ENCODE measurements around the gene TTC21A. TPM values are rescaled to one million over a fixed set of nuclear protein-coding genes. Genes with fewer than 3 reads are reported as not detected.

TTC21A gene
- total RNA-seq, 1 donor from 2014 or later: 16.1 TPM

GRCh38 chr3:39146611-39147591 is 39.4 kb downstream of the TTC21A start:
- no peak overlapping the region for H3K4me3 Mint-ChIP-seq (ENCODE audit: low read depth)
- H3K4me1 Mint-ChIP-seq (ENCODE audit: low read depth): peaks cover 55% of the 10 kb centered on the region
- peaks cover 6% of the 10 kb centered on the region for H3K36me3 Mint-ChIP-seq (ENCODE audit: insufficient read depth)
- H3K9me3 Mint-ChIP-seq (ENCODE audit: low read depth): no peaks in the 10 kb centered on the region
- no peak for TF ChIP-seq CTCF (IDR thresholded peaks at IDR 0.05; ENCODE audit: unreplicated experiment)
- DNase-seq (ENCODE audit: low spot score, unreplicated experiment): no peak
- H3K27ac Mint-ChIP-seq: peak overlapping the region; percentile 81
- H3K27me3 Mint-ChIP-seq: no peaks in the 10 kb centered on the region

GRCh38 chr3:39147711-39148434 is 40.4 kb downstream of the TTC21A start:
- TF ChIP-seq CTCF (IDR thresholded peaks at IDR 0.05; ENCODE audit: unreplicated experiment): no peak
- Mint-ChIP-seq H3K36me3 (ENCODE audit: insufficient read depth) (peaks cover 3% of the 10 kb centered on the region), H3K4me3 (ENCODE audit: low read depth) (no peak overlapping the region), H3K9me3 (ENCODE audit: low read depth) (no peaks in the 10 kb centered on the region), H3K27ac (peak overlapping the region; percentile 59), H3K4me1 (ENCODE audit: low read depth) (peaks cover 62% of the 10 kb centered on the region), H3K27me3 (no peaks in the 10 kb centered on the region)
- DNase-seq (ENCODE audit: low spot score, unreplicated experiment): no peak

- Mint-ChIP-seq H3K4me3 (ENCODE audit: low read depth) (no peak overlapping the region), H3K27me3 (no peaks in the 10 kb centered on the region), H3K9me3 (ENCODE audit: low read depth) (no peaks in the 10 kb centered on the region), H3K4me1 (ENCODE audit: low read depth) (peaks cover 62% of the 10 kb centered on the region), H3K27ac (peak overlapping the region; percentile 59), H3K36me3 (ENCODE audit: insufficient read depth) (peaks cover 3% of the 10 kb centered on the region)
- no peak for TF ChIP-seq CTCF (IDR thresholded peaks at IDR 0.05; ENCODE audit: unreplicated experiment)
- DNase-seq (ENCODE audit: low spot score, unreplicated experiment): no peak
Measured at GRCh38 chr3:39148435-39149058, 41.1 kb downstream of the TTC21A start.

- no peak overlapping the region for H3K4me3 Mint-ChIP-seq (ENCODE audit: low read depth)
- DNase-seq (ENCODE audit: low spot score, unreplicated experiment): no peak
- H3K9me3 Mint-ChIP-seq (ENCODE audit: low read depth): no peaks in the 10 kb centered on the region
- peak overlapping the region; percentile 59 for H3K27ac Mint-ChIP-seq
- H3K36me3 Mint-ChIP-seq (ENCODE audit: insufficient read depth): peaks cover 3% of the 10 kb centered on the region
- TF ChIP-seq CTCF (IDR thresholded peaks at IDR 0.05; ENCODE audit: unreplicated experiment): no peak
- peaks cover 62% of the 10 kb centered on the region for H3K4me1 Mint-ChIP-seq (ENCODE audit: low read depth)
- no peaks in the 10 kb centered on the region for H3K27me3 Mint-ChIP-seq
Measured at GRCh38 chr3:39149059-39149455, 41.6 kb downstream of the TTC21A start.
